CD4-positive, alpha-beta T cell treated with Interleukin-2 at 100 ng/mL for 4 hours (primary cell): ENCODE results near the gene FCF1.
"Not testable (repeated sequence)": the region's sequence is repeated elsewhere in the genome, so short reads cannot be mapped to it uniquely, and the experiment has no call there.

Experiments
- DNase-seq: peaks from one replicate; pipeline ENCODE4 v3.0.0-alpha.2; 2020; ENCODE audit warnings: low spot score

Gene FCF1

DNA sequence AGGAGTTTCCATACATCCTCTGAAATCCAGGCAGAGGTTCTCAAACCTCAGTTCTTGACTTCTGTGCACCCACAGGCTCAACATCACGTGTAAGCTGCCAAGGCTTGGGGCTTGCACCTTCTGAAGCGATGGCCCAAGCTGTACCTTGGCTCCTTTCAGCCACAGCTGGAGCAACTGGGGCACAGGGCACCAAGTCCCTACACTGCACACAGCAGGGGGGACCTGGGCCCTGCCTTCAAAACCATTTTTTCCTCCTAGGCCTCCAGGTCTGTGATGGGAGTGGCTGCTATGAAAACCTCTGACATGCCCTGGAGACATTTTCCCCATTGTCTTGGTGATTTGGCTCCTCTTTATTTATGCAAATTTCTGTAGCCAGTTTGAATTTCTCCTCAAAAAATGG is 10.7 kb upstream of the FCF1 start:
- DNase-seq = no peak

DNA sequence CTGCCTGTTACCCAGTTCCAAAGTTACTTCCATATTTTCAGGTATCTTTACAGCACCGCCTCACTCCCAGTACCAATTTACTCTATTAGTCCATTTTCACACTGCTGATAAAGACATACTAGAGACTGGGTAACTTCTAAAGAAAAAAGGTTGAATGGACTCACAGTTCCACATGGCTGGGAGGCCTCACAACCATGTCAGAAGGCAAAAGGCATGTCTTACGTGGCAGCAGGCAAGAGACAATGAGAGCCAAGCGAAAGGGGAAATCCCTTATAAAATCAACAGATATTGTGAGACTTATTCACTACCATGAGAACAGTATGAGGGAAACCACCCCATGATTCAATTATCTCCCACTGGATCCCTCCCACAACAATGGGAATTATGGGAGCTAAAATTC is 9.9 kb upstream of the FCF1 start:
- DNase-seq = no peak

DNA sequence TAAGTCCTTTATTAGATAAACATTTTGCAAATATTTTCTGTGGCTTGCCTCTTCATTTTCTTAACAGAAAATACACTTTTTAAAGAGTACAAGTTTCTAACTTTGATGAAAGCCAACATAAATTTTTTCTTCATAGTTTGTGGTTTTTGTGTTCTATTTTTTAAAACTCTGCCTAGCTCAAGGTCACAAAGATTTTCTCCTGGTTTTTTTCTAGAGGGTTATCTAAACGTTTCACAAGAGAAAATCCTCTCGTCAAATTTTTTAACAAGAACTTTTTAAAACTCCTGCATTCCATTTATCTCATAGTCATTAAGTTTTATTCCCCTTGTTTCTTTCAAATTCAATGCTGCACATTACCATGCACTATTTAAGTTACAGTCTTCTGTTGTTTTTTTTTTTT is 8.3 kb upstream of the FCF1 start:
- no peak for DNase-seq

DNA sequence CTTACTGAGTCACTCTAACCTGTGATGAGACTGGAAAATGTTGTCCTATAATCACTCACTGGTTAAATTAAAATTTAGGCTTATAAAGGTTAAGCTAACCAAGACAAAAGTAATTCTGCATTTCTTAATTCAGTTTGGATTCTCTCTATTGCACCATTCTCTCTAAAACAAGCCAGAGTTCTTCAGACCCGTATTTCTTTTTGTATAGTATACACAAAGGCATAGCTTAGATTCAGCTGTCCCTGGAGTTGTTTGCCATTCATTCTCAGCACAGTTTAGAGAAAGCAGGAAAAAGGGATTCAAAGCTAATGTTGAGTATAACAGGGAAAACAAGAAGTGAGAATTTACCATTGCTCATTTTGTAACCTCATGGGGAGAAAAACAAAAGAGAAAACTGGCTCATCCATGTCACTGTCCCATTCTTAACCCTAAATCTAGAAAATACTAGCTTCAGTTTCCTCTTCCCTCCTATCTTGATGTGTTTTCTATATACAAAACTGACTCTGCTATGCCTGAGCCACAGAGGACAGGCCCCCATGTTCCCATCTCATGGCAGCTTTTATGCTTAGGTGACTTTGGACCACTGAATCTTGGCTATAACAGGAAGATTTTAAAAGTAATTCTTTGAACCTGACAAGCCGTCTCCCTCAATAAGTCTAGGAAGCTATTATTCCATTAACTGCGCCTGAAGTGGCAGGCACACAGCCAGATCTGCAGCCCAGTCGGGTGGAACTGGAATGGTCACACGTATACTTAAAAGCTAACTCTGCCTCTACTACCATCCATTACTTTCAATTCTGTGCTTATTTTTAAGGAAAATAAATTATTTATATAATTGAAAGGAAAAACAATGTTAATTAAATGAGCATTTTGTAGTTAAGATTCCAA is 7.1 kb upstream of the FCF1 start:
- no peak for DNase-seq

DNA sequence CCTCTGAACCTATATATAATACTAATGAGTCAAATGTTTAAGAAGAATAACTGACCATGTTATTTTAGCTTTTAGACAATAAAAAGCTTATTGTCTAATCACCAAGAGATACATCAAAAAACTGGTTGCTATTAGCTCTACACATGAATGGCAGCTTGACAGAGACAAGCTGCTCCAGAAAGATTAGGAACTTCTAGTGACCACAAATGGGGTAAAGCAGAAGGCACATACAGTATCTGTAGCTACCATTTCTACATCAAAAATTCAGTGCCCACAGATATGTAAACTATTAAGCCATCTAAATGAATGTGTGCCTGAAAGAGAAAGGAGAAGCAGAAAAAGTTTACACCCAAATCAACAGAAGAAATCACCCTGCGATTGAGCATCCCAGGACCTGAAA is 2.5 kb upstream of the FCF1 start:
- DNase-seq = no peak

DNA sequence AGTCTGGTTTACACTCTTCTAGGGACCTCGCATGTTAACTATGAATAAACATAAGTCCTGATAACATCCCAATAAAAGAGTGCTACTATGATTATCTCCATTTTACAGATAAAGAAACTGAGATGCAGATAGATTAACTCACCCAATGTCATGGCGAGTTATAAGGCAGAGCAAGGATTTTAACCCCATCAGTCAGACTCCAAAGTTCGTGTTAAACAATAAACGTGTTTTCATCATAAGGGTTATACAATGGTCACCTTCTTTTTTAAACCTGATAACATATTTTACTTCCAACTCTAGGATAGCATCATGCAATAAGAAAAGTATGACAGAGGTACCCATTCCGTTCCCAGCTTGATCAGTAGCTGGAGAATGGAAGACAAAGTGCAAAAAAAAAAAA is 1.3 kb upstream of the FCF1 start:
- no peak for DNase-seq

DNA sequence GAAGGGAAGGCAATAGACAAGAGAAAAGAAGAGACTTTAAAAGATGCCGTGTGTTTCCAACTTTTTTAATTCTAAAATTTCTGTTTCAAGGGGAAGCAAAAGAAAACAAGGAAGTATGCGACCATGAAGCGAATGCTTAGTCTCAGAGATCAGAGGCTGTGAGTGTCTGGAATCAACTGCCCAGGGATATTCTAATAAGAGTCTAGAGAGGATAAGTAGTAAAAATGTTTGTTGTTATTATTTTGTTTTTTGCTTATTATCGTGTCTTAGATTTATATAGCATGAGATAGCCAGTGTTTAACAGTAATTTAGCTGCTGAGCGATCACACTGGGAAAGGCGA is 421 bp downstream of the FCF1 start:
- no peak for DNase-seq

DNA sequence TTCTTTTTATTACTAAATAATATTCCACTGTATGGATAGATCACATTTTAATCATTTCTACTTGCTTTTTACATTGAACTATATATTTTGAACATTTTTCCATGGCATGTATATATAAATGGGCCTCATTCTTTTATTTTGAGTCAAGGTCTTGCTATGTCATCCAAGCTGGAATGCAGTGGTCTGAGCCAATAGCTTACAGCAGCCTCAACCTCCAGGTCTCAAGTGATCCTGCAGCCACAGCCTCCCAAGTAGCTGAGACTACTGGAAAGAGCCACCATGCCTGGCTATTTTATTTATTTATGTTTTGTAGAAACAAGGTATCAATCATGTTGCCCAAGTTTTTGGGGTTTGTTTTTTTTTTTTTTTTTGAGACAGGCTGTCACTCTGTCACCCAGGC is 7.6 kb downstream of the FCF1 start:
- no peak for DNase-seq

DNA sequence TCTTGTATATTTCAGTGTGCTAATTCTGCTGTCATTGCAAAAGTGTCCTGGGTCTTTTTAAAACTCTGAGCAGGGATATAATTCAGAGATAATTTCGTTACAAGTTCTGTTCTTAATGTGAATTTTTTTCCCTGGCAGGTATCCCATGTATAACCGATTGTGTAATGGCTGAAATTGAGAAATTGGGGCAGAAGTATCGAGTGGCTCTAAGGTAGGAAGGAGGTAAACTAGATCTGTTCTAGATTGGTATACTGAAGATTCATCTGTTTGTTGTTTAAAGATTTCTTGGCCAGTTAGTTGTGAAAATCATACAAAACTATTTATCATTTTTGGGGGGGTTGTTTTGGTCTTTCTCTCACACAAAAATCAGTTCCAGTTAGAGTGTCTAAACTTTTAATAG is 10.2 kb downstream of the FCF1 start:
- no peak for DNase-seq

DNA sequence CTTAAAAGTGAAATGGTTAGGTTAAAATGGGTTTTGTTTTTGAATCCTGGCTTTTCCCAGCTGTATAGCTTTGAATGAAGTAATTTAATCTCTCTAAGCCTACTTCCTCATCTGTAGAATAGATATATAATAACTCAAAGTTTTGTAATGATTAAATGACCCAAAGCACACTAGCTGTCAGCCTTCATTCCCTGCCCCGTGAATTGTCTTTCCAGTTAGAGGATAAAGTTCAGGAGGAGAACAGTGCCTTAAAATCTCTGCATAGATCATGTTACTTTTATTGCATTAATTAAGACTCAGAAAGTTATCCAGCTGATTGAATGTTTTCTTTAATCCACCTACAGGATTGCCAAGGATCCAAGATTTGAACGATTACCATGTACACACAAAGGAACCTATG is 19.4 kb downstream of the FCF1 start:
- DNase-seq = no peak

DNA sequence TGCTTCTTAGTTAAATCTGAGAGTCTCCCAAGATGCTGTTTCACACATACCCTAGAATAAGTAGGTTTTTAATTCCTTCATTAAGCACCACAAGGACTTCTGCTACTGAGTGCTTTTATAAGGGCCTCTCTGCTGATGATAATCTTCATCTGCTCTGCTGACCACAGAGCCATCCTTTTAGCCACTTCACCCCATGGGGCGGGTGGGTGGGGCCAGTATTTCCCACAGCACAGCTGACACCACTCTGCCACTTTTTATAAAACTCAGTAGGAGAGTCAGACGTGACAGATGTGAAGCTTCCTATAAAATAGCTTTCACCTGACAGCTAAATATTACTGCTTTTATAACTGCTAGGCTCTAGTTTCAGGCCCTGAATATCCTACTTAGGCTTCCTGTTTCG is 20.3 kb downstream of the FCF1 start:
- DNase-seq = no peak

DNA sequence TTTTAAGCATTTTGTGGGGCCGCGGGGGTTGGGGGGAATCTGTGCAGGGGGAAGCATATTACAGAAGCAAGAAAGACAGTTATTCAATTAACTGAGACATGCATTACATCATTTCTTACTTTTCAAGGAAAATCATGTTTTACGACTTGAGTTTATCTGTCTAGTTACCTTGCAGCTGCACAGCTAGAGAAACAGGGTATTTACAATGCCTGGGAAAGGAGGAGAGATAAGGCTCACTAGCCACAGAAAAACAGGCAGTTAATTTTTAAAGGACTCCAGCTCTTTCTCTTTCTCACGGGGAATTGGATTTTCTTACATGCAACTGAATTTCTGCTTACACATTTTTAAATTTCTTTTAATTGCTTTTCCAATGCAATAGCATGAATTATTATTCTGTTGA is 22.2 kb downstream of the FCF1 start:
- DNase-seq = no peak

DNA sequence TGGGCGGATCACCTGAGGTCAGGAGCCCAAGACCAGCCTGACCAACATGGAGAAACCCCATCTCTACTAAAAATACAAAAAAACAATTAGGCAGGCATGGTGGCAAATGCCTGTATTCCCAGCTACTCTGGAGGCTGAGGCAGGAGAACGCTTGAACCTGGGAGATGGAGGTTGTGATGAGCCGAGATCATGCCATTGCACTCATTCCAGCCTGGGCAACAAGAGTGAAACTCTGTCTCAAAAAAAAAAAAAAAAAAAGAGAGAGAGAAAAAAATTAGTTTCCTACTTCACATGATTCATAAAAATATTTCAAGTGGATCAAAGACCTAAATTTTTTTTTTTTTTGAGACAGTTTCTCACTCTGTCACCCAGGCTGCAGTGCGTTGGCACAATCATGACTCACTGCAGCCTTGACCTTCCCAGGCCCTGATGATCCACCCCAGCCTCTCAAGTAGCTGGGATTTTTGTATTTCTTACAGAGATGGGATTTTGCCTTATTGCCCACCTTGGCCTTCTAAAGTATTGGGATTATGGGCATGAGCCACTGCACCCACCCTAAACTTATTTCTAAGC is 24.9 kb downstream of the FCF1 start:
- no peak for DNase-seq

DNA sequence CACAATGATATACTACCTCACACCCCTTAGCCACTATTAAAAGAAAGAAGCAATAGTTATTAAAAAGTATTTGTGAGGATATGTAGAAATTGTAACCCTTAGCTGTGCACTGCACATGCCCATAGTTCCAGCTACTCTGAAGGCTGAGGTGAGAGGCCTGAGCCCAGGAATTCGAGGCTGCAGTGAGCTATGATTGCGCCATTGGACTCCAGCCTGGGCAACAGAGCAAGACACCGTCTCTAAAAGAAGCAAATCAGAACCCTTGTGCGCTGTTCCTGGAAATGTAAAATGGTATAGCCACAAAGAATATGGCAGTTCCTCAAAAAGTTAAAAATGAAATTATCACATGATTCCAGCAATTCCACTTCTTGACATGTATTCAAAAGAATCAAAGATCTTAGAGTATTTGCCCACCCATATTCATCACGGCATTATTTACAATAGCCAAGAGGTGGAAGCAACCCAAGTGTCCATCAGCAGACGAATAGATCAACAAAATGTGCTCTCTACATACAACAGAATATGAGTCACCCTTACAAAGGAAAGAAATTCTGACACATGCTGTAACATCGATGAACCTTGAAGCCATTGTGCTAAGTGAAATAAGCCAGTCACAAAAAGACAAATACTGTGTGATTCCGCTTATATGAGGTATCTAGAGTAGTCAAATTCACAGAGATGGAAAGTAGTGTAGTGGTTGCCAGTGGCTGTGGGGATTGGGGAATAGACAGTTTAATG is 26.5 kb downstream of the FCF1 start:
- no peak for DNase-seq

DNA sequence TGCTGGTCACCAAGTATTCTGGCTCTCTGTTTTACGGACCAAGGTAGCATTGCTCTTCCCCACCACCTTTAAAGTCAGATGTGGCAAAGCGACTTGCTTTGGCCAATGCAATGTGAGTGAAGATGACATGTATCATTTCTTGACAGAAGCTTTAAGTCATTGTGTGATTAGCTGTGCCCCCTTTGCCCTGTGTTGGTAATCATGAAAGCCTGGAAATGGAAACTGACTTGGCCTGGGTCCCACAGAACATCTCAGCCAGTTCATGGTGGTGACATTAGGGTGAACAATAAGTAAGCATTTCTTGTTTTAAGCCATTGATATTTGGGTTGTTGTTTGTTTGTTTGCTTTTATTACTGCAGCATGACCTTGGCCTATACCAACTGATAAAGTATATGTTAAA is 34.3 kb downstream of the FCF1 start:
- DNase-seq = no peak

DNA sequence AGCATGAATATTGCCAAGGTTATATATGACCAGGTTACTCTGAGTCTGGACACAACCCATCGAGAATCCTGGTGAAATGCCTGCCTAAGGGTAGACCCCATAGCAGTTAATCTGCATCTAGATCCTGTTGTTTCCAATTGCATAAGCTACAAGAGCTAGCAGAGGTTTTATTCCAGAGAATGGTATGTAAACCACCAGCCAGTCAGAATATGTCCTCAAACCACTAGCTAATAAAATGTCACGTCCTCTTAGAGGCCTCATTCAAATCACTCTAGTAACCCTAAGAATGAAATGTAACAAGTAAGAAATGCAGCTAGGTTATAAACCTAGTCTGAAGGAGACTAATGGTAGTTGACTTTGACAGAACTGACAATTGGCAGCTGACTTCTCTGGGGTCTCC is 41.2 kb downstream of the FCF1 start:
- DNase-seq = no peak

DNA sequence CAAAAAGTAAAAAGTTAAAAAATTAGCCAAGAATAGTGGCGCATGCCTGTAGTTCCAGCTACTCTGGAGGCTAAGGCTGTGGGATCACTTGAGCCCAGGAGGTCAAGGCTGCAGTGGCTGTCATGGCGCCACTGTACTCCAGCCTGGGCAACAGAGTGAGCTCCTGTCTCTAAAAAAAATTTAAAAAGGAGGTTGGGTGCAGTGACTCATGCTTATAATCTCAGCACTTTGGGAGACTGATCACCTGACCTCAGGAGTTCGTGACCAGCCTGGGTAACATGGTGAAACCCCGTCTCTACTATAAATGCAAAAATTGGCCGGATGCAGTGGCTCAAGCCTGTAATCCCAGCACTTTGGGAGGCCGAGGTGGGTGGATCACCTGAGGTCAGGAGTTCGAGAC is 42.0 kb downstream of the FCF1 start:
- DNase-seq = no peak

DNA sequence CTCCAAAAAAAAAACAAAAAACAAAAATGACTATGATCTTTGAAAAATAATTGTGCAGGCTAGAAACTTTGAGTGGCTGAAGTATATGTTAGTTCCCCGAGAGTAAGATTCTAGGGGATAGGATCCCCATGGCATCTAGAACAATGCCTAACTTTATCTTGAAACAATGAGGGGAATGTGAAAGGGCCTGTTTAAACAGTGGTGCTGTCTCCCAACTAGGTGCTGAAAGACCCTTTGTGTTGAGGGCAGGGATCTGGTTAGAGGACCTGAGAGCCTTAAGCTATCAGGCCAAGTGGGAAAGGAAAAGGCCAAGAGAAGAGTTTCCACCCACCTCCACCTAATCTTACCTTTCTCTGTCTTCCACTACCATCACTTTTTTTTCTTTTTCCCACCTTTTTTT is 43.4 kb downstream of the FCF1 start:
- no peak for DNase-seq

DNA sequence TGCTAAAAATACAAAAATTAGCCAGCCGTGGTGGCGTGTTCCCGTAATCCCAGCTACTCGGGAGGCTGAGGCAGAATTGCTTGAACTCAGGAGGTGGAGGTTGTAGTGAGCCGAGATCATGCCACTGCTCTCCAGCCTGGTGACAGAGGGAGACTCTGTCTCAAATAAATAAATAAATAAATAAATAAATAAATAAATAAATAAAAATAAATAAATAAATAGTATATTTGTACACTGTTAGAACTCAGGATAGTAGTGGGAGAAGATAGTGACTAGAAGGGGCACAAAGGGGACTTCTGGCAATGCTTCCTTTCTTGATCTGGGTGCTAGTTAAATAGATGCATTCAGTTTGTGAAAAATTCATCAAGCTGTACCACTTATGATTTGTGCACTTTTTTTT is 45.6 kb downstream of the FCF1 start:
- DNase-seq = not testable (repeated sequence)

DNA sequence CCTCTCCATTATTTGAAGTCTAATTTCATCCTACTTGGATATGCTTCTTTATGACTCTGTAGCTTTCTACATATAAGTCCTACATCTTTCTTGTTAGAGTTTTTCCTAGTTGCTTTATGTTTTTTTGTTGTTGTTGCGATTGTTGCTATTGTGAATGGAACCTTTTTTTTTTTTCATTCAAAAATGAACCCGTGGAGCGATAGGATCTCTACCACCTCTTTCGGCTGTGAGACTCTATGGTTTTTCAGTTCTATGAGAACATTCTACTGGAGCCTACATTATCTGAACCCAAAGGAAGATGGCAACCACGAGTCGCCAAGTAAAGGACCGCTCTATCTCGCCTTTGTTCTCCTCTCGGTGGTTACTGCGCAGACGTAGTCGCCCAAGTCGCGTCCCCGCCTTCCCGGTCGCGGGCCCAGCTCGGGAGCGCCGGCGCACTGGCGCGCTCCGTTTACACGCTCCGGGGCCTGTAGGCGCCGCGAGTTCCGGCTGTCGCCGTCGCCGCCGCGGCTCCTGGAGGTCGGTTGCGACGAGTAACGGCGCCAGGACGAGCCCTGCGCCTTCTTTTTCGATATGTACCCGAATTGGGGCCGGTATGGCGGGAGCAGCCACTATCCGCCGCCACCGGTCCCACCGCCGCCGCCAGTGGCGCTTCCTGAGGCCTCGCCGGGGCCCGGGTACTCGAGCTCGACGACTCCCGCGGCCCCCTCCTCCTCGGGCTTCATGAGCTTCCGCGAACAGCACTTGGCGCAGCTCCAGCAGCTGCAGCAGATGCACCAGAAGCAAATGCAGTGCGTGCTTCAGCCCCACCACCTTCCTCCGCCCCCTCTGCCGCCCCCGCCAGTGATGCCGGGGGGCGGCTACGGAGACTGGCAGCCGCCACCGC is 50.2 kb downstream of the FCF1 start, which contains the start of gene YLPM1:
YLPM1 (plus strand) TSS at position 400 of the 886 bp plus-strand sequence; CDS start at position 574, 174 bp downstream.
- peak; percentile 97 for DNase-seq

DNA sequence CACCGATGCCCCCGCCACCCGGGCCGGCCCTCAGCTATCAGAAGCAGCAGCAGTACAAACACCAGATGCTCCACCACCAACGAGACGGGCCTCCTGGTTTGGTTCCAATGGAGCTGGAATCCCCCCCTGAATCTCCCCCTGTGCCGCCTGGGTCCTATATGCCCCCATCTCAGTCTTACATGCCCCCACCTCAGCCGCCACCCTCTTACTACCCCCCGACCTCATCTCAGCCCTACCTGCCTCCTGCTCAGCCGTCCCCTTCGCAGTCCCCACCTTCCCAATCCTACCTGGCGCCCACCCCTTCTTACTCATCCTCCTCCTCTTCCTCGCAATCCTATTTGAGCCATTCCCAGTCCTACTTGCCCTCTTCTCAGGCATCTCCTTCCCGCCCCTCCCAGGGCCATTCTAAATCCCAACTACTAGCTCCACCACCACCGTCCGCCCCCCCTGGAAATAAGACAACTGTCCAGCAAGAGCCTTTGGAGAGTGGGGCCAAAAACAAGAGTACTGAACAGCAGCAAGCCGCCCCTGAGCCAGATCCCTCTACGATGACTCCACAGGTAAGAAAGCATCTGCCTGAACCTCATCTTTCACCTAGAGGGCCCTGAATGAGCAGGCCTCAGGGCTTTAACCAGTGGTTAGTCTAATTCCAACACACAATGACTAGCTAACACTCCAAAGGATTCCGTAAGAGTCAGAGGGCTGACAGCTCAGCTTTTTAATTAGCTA is 51.0 kb downstream of the FCF1 start:
- no peak for DNase-seq

DNA sequence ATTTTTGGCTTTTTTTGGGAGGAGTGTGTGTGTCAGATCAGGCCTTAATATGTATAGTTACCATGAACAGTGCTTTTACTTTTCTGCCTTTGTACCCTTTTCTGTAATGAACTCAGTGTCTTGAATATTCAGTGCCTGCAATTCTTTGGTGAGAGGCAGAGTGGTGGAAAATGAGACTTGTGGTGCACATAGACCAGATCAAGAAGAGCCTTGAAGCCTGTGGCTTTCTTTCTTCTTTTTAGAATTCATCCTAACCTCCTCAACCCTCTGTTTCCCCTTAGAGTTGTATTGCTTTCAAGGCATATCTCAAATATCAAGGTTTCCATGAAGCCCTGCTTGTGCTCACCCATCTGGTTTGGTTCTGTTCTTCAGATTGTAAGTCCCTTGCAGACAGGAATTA is 52.8 kb downstream of the FCF1 start:
- no peak for DNase-seq
